Tibial nerve (tissue), 3 donors: Measurements from ENCODE around the gene AGO4.

ENCODE experiments used
- POLR2A ChIP-seq, 2 donors: fragments of 450-650 bp; IDR thresholded peaks; one replicate each; pipeline ENCODE4 v1.6.1; 2017; ENCODE audit warnings: antibody characterized with exemption in 2 of 2, mild to moderate bottlenecking in 2 of 2, moderate library complexity in 2 of 2
- TF ChIP-seq, protein P1 (sequence below), 5 experiments: fragments of 200-600 bp in 3 of 5; fragments of 450-650 bp in 2 of 5; sonication (generic) in 3 of 5; IDR thresholded peaks; one replicate each; pipeline ENCODE4 v1.5.1; 2016 to 2019; ENCODE audit warnings: antibody characterized with exemption in 5 of 5, mild to moderate bottlenecking in 3 of 5, moderate library complexity in 2 of 5

DNA sequence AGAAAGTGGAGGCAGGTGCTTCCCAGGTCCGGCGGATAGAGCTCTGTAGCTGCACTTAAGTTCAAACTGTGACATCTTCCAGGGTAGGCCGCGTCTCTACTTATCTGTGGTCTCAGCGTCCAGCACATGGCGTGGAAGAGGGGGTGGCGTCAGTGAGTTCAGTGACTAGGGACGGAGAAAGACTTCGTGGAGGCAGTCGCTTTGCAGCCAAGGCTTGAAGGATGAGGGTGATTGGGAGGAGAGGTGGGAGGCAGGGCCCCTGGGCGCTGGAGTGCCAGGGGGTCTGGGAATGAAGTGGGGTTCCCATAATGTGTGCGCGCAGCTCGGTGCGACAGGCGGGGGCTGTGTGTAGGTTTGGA is 74.7 kb downstream of the AGO4 start:
- no peak for TF ChIP-seq POLR2A (IDR thresholded peaks at IDR 0.05)
- TF ChIP-seq, protein P1, sequence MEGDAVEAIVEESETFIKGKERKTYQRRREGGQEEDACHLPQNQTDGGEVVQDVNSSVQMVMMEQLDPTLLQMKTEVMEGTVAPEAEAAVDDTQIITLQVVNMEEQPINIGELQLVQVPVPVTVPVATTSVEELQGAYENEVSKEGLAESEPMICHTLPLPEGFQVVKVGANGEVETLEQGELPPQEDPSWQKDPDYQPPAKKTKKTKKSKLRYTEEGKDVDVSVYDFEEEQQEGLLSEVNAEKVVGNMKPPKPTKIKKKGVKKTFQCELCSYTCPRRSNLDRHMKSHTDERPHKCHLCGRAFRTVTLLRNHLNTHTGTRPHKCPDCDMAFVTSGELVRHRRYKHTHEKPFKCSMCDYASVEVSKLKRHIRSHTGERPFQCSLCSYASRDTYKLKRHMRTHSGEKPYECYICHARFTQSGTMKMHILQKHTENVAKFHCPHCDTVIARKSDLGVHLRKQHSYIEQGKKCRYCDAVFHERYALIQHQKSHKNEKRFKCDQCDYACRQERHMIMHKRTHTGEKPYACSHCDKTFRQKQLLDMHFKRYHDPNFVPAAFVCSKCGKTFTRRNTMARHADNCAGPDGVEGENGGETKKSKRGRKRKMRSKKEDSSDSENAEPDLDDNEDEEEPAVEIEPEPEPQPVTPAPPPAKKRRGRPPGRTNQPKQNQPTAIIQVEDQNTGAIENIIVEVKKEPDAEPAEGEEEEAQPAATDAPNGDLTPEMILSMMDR (IDR thresholded peaks at IDR 0.05) = no peak
